Activated naive CD8-positive, alpha-beta T cell (primary cell): ENCODE results near the gene ACTN4.
A peak's percentile ranks its signal among the peaks of the same experiment; 100 is the strongest.

Experiments
- H3K27ac Mint-ChIP-seq: one replicate; pipeline ENCODE4 v1.8.0; 2021; ENCODE audit warnings: mixed read lengths
- H3K27me3 Mint-ChIP-seq: one replicate; pipeline ENCODE4 v1.8.0; 2021; ENCODE audit warnings: mixed read lengths
- H3K36me3 Mint-ChIP-seq: one replicate; pipeline ENCODE4 v1.8.0; 2021; ENCODE audit warnings: mixed read lengths
- H3K4me1 Mint-ChIP-seq: one replicate; pipeline ENCODE4 v1.8.0; 2021; ENCODE audit warnings: low read depth, mixed read lengths
- H3K4me3 Mint-ChIP-seq: one replicate; pipeline ENCODE4 v1.8.0; 2021; ENCODE audit warnings: mild to moderate bottlenecking, mixed read lengths
- H3K9me3 Mint-ChIP-seq: one replicate; pipeline ENCODE4 v1.8.0; 2021; ENCODE audit warnings: low read depth, mixed read lengths

Gene ACTN4

DNA sequence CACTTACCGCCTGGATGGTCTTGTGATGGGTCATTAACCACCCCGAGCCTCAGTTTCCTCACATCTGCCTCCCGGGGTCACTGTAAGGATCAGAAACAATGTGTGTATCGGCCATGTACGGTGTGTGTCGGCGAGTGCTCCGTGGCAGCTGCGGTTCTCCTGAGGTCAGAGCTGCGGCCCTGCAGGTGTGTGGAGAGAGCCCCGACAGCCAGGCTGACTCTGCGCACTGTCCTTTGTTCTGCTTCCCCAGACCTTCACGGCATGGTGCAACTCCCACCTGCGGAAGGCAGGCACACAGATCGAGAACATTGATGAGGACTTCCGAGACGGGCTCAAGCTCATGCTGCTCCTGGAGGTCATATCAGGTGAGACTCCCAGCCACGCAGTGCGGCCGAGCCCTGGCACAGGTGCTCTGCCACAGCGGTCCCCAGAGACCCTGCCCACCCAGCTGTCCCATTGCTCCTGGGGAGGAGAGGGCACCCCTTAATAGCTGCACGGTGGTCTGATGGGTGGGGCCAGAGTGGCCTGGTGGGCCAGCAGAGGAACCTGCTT, 53.0 kb downstream of the ACTN4 start:
- H3K27ac Mint-ChIP-seq: no peak overlapping the region
- no peaks in the 10 kb centered on the region for H3K27me3 Mint-ChIP-seq
- H3K36me3 Mint-ChIP-seq: peaks cover 7% of the 10 kb centered on the region
- H3K4me1 Mint-ChIP-seq: peaks cover 9% of the 10 kb centered on the region
- no peaks in the 10 kb centered on the region for H3K9me3 Mint-ChIP-seq
- no peak overlapping the region for H3K4me3 Mint-ChIP-seq

DNA sequence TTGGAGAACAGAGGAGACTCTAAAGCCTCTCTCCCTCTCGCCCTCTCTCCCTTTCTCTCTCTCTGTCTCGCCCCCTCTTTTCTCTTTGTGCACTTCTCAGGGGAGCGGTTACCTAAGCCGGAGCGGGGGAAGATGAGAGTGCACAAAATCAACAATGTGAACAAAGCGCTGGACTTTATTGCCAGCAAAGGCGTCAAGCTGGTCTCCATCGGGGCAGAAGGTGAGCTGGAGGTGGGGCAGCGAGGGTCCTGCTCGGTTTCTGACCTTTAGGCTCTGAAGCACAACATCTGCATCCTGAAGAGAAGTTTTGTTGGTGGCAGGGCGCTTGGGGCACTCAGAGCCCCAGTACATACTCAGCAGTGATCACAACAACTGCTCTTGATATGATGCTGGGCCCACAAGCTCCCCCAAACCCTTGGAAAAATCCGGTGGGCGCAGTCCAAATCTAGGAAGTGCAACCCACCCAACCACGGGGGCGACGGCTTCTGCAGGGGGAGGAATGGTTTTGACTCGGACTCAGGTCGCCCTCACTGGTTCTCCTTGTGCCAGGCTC, 53.5 kb downstream of the ACTN4 start:
- no peak overlapping the region for H3K27ac Mint-ChIP-seq
- peaks cover 6% of the 10 kb centered on the region for H3K4me1 Mint-ChIP-seq
- no peaks in the 10 kb centered on the region for H3K27me3 Mint-ChIP-seq
- H3K36me3 Mint-ChIP-seq: peaks cover 7% of the 10 kb centered on the region
- no peak overlapping the region for H3K4me3 Mint-ChIP-seq
- no peaks in the 10 kb centered on the region for H3K9me3 Mint-ChIP-seq

DNA sequence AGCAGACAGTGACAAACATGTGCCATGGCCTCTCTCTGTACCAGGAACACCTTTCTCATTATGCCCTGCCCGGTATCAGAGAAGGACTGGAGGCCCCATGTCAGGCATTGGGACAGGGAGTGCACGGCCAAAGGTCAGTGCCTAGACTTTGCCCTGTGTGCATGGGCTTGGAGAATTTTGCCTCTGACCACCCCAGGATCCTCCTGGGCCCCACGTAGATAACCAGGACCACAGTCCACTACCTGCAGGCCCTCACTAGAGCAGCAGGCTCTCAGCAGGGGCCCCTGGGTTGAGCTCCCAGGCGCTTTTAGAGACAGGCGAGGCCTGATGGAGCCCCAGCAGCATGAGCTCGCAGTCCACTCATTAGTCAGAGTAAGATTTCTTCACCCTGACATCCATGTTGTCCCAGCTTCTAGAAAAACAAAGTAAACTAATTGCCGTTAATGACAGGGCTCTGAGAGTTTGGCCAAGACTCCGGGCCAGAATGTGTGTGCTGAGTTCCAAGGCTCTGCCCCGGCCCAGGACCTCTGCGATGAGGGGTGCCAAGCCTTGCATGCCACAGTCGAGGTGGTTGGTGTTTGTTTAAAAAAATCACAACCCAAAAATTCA, 54.1 kb downstream of the ACTN4 start:
- peaks cover 6% of the 10 kb centered on the region for H3K4me1 Mint-ChIP-seq
- H3K9me3 Mint-ChIP-seq: no peaks in the 10 kb centered on the region
- H3K27ac Mint-ChIP-seq: no peak overlapping the region
- H3K27me3 Mint-ChIP-seq: no peaks in the 10 kb centered on the region
- peaks cover 7% of the 10 kb centered on the region for H3K36me3 Mint-ChIP-seq
- H3K4me3 Mint-ChIP-seq: no peak overlapping the region

DNA sequence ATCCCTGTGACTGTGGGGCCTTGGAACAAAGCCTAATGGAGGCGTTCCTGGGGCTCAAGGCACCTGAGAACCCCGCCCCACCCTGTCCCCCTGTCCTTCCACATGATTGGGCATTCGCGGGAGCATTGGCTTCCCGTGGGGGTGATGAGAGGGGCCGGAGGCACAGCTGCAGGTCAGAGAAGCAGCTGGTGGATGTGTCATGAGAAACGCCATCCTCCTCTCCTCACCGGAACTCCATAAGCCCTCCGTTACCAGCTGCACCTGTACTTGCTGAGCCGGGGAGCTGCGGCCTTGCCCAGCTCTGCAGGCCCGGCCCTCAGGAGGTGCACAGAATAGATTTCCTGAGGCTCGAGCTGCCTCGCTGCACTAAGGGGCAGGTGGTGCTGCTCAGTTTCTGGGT, 54.8 kb downstream of the ACTN4 start:
- Mint-ChIP-seq H3K9me3 (no peaks in the 10 kb centered on the region), H3K4me3 (no peak overlapping the region), H3K27me3 (no peaks in the 10 kb centered on the region), H3K4me1 (peaks cover 6% of the 10 kb centered on the region), H3K27ac (no peak overlapping the region), H3K36me3 (peaks cover 7% of the 10 kb centered on the region)

DNA sequence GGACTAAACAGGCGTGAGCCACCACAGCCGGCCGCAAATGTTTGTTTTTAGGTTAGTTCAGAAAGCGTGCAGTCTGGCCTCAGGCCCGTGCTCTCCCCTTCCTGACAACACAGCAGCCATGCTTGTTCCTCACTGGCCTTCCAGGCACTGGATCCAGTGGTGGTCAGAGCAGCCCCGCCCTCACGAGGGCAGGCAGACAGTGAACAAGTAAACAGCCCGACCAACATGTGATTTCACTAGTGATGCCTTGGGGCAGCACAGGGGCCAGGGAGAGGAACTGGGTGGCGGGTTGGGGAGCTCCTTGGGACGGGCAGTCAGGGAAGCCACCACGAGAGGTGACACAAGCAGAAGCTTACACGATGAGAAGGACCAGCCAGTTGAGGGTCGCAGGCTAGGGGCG, 56.1 kb downstream of the ACTN4 start:
- H3K27ac Mint-ChIP-seq: no peak overlapping the region
- no peaks in the 10 kb centered on the region for H3K9me3 Mint-ChIP-seq
- peaks cover 9% of the 10 kb centered on the region for H3K36me3 Mint-ChIP-seq
- no peak overlapping the region for H3K4me3 Mint-ChIP-seq
- peaks cover 3% of the 10 kb centered on the region for H3K4me1 Mint-ChIP-seq
- H3K27me3 Mint-ChIP-seq: no peaks in the 10 kb centered on the region

DNA sequence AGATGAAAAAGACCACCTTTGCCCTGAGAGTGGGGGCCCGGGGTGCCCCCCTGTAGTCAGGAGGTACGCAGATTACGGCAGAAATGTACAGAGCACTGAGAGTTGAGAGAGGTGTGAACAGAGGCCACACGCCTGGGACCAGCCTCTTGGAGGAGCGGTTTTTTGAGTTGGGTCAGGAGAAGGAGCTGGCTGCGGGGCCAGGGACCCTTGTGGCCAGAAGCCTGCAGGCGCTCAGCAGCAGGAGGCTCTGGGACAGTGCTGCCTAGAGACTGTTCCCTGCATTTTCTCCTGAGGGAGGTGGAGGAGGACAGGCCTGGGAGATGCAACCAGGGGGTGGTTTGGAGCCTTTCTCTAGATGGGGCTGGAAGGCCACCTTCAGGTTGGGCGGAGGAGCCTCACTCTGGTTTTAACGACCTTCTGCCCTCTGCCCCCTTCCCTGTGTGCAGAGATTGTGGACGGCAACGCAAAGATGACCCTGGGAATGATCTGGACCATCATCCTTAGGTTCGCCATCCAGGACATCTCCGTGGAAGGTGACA, 57.1 kb downstream of the ACTN4 start:
- Mint-ChIP-seq H3K4me3 (no peak overlapping the region), H3K4me1 (no peaks in the 10 kb centered on the region), H3K36me3 (peaks cover 11% of the 10 kb centered on the region), H3K9me3 (no peaks in the 10 kb centered on the region), H3K27me3 (no peaks in the 10 kb centered on the region), H3K27ac (no peak overlapping the region)

DNA sequence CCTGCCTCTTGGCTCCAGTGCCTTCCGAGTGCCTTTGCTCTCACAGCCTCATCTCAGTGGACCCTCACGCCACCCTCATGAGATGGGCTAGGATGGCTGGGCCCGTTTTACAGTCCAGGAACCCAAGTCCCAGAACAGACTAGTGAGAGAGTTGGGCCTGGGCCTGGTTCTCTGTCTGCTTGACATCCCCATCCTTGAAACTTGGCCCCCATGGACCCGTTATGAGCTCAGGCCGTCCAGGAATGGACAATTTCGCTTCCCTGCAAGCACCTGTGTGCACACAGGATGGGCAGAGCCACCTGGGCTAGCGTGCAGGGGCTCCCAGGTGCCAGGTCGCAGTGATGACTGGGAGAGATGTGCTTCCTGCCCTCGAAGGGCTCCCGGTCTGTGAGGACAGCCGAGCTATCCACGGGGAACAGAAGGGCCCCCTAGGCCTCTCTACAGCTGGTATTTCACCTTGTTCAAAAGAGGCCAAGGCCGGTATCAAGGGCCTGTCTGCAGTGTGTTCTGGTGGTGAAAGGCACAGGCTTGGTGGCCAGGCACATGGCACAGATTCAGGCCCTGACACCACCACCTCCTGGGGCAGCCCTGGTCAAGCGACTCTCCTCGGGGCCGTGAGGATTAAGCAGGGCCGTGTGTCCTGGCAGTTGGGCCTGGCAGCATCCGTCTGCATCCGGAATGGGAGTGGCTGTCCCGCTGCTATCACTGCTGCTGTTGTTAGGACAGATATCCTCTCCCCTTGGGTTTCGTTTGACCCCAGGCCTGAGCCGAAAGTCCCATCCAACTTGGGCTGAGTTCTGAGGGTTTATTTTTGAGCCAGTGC, 58.0 kb downstream of the ACTN4 start:
- no peaks in the 10 kb centered on the region for H3K9me3 Mint-ChIP-seq

DNA sequence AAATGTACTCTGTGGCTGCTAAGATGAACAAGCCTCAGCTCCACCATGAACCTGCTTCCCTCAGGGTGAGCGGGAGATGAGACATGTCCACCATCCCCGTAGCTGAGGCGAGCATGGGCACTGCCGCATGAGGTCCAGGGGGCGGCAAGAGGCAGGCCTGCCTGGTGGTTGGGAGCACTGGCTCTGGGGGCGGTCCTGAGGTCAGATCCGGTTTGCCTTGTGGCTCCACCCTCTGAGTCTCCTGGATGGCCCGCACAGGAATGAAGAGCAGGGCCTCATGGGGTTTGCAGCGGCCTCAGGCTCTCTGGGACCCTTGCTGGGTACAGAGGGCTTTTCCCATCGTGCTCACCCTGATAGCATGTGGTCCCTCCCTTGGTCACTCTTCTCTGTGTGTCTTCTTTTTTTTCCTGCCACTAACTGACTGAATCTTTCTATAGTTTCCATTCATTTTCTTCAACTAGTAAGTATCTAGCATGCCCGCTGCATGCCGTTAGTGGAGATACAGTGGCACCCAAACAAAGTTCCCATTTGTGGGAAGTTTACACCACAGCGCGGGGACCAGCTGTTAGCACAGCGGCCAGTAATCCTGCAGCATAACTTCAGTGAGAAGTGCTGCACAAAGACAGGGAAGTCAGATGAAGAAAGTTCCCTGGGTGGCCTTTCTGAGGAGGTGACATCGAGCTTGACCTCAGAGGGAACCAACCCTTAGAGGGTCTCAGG, 59.5 kb downstream of the ACTN4 start:
- no peak overlapping the region for H3K27ac Mint-ChIP-seq
- no peak overlapping the region for H3K4me3 Mint-ChIP-seq
- H3K27me3 Mint-ChIP-seq: no peaks in the 10 kb centered on the region
- H3K4me1 Mint-ChIP-seq: no peaks in the 10 kb centered on the region
- H3K9me3 Mint-ChIP-seq: no peaks in the 10 kb centered on the region
- H3K36me3 Mint-ChIP-seq: peaks cover 13% of the 10 kb centered on the region

More for the DNA sequence above, 58.0 kb downstream of the ACTN4 start:
- H3K36me3 Mint-ChIP-seq: peaks cover 13% of the 10 kb centered on the region
- no peak overlapping the region for H3K27ac Mint-ChIP-seq
- no peak overlapping the region for H3K4me3 Mint-ChIP-seq
- H3K4me1 Mint-ChIP-seq: no peaks in the 10 kb centered on the region
- H3K27me3 Mint-ChIP-seq: no peaks in the 10 kb centered on the region

DNA sequence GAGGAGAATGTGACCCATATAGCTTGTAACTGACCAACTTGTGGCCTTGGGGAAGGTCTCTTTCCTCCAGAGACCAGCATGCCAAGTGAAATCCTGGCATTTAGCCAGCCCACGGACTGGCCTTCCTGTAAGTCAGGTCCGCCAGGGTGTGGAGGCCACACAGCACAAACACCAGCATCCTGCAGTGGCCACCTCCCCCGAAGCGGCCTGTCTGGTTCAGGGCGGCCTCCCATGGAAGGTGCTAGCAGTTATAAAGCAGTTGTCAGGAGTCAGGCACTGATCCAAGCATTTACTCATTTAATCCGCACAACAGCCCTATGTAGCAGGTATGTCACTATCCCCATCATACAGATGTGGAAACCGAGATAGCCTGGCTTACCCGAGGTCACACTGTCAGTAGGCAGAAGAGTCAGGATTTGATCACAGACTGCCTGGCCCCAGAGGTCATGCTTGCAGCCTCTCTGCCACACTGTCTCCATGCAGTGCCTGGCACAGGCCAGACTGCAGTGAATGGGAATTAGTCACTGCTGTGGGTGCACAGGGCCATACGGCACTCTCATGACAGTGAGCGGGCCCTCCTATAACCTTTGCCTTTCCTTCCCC, 60.2 kb downstream of the ACTN4 start:
- Mint-ChIP-seq H3K9me3 (no peaks in the 10 kb centered on the region), H3K4me3 (no peak overlapping the region), H3K36me3 (peaks cover 13% of the 10 kb centered on the region), H3K4me1 (no peaks in the 10 kb centered on the region), H3K27me3 (no peaks in the 10 kb centered on the region), H3K27ac (no peak overlapping the region)

DNA sequence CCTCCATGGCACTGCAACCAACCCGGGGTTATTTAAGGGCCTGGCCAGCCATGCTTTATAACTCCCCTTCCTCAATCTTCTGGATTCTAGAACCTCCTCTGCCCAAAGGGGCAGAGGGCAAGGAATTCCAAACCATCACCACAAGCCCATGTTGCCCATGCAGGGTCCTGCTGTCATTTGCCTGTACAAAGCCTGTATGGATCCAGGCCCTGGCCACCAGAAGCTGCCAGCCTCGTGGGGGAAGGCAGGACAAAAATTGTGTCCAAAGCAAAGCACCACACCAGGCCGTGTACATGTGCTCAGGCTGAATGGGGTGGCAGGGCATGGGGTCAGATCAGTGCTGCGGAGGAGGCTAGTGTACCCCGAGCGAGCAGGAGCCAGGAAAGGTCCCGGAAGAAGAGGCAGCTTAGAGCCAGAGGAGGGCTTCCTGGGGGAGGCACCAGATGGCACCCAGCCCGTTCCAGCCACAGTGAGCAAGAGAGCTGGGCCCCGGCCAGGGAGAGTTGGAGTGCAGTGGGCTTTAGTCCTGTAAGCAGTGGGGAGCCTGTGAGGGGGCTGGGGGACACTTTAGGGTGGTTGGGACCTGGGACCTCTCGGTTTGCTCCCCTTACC, 61.1 kb downstream of the ACTN4 start:
- H3K27me3 Mint-ChIP-seq: no peaks in the 10 kb centered on the region
- H3K4me1 Mint-ChIP-seq: no peaks in the 10 kb centered on the region
- no peak overlapping the region for H3K4me3 Mint-ChIP-seq
- H3K9me3 Mint-ChIP-seq: no peaks in the 10 kb centered on the region
- H3K36me3 Mint-ChIP-seq: peaks cover 13% of the 10 kb centered on the region
- H3K27ac Mint-ChIP-seq: no peak overlapping the region

DNA sequence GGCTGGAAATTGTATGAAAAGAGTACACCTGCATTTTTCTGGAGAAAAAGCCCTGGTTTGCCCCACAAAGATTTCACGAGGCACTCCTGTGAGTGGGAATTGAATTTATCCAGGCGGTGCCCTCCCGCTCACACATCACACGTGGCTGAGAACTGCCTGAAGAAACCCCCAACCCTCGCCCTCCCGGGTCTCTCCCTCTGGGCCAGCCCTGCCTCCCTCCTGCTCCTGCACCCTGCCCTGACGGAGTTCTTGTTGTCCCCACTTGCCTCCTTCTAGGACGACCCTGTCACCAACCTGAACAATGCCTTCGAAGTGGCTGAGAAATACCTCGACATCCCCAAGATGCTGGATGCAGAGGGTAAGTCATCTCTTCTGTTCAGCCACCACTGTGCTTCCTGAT, 61.7 kb downstream of the ACTN4 start:
- no peak overlapping the region for H3K27ac Mint-ChIP-seq
- peaks cover 13% of the 10 kb centered on the region for H3K36me3 Mint-ChIP-seq
- H3K9me3 Mint-ChIP-seq: no peaks in the 10 kb centered on the region
- no peaks in the 10 kb centered on the region for H3K27me3 Mint-ChIP-seq
- no peak overlapping the region for H3K4me3 Mint-ChIP-seq
- H3K4me1 Mint-ChIP-seq: no peaks in the 10 kb centered on the region

DNA sequence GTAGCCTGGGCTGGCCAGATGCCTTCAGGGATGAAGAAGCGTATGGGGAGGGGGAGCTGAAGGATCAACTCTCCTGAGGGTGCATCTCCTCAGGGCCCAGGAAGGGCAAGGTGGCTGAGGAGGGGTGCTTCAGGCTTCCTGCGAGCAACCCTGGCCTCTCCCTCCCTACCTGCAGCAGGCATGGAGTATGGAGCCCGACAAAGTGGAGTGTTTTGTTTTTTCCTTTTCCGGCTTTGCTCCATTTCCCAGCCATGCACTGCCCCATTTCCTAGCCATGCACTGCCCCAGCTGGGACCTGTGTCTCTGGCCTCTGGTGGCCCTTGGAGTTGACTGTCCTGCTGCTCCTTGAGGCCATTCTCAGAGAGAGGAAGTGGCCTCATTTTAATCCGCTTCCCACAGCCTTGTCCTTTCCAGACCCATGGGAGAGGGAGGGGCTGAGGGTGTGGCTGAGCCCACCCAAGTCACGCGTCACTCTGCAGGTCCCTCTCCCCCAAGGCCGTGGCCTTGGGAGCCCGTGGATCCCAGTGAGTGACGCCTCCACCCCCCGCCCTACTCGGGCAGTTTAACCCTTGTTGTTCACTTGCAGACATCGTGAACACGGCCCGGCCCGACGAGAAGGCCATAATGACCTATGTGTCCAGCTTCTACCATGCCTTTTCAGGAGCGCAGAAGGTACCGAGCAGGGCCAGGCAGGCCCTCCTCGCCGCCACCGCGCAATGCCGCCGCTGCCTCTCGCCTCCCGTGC, 62.4 kb downstream of the ACTN4 start:
- H3K27ac Mint-ChIP-seq: no peak overlapping the region
- peaks cover 11% of the 10 kb centered on the region for H3K36me3 Mint-ChIP-seq
- no peaks in the 10 kb centered on the region for H3K27me3 Mint-ChIP-seq
- H3K4me3 Mint-ChIP-seq: no peak overlapping the region
- H3K9me3 Mint-ChIP-seq: no peaks in the 10 kb centered on the region
- H3K4me1 Mint-ChIP-seq: no peaks in the 10 kb centered on the region

DNA sequence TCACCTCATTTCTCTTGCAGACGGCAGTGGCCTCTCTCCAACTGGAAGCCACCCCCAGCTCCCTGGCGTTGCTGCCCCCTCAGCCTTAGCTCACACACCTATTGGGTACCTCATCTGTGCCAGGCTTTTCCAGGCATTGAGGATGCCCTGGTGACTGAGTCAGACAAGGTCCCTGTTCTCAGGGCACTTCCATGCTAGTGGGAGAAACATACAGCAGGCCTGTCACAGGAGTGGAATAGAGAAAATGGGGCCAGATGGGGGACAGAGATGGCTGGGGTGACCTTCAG, 62.9 kb downstream of the ACTN4 start:
- H3K27ac Mint-ChIP-seq: peak overlapping the region; percentile 23
- H3K4me3 Mint-ChIP-seq: no peak overlapping the region
- no peaks in the 10 kb centered on the region for H3K4me1 Mint-ChIP-seq
- H3K9me3 Mint-ChIP-seq: no peaks in the 10 kb centered on the region
- H3K27me3 Mint-ChIP-seq: no peaks in the 10 kb centered on the region
- peaks cover 11% of the 10 kb centered on the region for H3K36me3 Mint-ChIP-seq
